ENCODE data around the gene TBC1D4.
"Not testable (repeated sequence)": the region's sequence is repeated elsewhere in the genome, so short reads cannot be mapped to it uniquely, and the experiment has no call there.

Gene TBC1D4

DNA sequence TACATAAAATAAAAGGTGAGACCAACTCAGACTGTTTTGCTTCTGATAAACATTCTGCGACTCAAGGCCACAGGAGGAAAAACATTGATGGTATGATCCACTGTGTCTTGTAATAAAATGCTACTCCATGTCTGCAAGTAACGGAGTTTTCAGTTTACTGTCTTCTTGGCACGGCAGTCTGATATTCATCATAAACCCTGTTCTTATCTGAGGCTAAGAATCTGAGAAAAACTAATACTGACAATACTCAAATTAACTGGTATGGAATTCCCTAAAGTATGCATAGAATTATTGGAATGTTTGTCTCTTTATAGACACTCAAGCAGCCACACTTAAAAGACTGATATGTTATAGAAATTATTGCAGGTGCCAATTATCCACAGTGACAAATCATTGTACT, 125.5 kb downstream of the TBC1D4 start:
- no peak for DNase-seq (ENCODE audit: low spot score)

DNA sequence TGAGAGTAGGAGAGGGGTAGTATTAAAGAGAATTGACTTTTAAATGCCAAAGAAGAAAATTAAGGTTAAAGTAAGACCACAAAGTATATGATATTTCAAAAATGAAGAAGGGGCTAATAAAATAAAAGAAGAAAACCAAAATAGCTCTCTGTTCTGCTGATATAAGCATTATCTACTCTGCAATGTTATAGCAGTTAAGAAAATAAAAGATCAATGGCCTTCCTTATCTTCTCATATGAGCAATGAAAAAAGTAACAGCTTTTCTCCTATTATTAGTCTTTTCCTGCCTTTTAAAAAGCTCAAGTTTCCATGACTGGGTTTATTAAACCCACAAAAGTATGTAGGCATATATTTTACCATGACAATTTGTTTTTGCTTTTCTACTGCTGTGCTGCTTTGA, 126.4 kb downstream of the TBC1D4 start:
- DNase-seq (ENCODE audit: low spot score), result no peak

DNA sequence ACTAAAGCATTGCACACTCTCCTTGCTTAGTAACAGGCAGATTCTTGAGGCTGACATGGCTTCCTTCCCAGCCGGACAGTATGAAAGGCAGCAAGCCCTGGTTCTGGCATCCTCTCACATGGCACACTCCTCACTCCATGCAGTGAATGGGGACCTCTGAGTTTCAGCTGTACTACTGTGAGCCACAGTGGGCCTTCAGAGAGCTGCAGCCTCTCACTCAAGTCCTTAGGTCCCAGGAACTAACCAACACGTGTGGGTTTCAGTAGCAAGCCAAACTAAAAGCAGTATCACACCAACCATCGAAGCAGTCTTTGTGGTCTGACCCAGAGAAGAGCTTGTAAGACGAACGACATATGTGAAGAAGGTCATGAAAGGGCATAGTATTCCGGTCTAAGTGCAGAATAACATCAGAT, 128.2 kb downstream of the TBC1D4 start:
- DNase-seq (ENCODE audit: low spot score), result no peak

DNA sequence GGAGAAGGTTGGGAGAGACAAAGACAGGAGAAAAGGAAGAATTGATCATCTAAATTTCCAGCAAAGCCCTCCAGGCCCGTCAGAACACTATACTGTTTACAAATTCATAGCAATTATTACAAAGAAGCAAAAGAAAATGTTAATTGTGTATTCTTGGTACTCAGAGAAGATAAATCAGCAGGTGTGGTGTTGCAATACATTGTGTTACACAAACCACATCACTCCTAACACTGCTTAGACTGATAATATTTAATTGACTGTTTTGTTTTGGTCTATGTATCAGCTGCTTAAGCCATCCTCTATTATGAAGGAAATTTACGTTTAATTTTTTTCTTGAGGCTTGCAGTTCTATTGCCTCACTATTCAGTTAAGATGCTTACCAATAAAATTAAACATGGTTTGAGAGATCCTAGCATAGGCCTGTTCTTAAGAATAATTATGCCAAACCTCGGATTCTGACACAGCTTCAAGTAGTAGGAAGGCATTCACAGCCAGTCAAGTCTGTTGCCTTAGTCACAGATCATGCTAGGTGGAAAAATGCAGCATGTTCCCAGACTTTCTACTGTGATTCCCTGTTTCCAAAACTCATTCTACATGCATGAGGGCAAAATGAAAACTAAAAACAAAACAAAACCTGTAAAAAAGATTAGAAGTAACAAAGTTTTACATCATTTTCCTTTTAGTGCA, 129.2 kb downstream of the TBC1D4 start:
- DNase-seq (ENCODE audit: low spot score), result no peak

DNA sequence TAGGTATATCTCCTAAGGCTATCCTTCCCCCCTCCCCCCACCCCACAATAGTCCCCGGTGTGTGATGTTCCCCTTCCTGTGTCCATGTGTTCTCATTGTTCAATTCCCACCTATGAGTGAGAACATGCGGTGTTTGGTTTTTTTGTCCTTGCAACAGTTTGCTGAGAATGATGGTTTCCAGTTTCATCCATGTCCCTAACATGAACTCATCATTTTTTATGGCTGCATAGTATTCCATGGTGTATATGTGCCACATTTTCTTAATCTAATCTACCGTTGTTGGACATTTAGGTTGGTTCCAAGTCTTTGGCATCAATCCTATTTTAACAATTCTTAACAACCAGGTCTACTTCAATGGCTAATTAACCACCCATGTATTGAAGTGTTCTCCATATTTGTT, 130.4 kb downstream of the TBC1D4 start:
- not testable (repeated sequence) for DNase-seq (ENCODE audit: low spot score)

DNA sequence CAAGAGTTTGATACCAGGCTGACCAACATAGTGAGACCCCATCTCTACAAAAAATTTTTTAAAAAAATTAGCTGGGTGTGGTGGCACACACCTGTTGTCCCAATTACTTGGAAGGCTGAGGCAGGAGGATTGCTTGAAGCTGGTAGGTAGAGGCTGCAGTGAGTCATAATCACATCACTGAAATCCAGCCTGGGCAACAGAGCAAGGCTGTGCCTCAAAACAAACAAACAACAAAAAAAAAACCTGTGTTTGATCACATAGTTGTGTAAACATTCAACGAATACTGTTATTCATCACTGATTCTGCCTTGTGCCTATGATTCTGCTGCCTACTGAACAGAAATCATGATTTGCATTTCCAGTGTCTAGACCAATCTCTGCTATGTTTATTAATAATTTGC, 134.0 kb downstream of the TBC1D4 start:
- DNase-seq (ENCODE audit: low spot score), result no peak

DNA sequence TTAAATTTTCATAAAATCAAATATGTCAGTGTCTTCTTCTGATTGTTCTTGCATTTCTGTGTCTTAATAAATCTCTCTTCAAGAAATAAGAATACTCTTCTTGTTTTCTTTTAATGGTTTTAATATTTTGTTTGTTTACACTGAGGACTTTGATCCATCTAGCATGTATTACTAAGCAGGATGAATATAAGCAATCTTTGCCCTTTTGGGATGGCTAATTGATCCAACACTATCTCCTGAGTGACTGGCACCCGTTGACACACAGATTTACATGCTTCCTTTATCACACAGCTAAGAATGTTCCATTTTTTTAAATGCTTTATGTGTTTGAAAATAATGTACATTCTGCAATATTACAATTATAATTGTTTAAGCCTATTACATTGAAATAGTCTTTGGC, 134.5 kb downstream of the TBC1D4 start:
- no peak for DNase-seq (ENCODE audit: low spot score)

DNA sequence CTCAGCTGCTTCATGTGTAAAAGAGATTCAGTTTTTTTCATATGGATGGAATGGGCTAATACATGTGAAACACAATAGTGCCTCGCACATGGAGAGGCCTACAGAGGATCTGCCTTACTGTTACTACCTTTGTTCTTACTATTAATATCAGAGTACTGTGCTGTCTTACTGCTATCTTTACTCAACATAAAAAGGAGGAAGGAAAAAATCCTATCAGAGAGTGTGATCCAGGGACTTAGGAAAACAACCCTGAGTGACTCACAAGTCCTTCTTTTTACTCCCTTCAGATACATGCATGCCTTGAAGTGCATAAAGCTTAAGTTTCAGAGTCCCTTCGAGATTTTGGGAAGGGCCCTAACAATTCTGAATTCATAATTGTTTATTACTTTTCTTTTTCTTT, 136.8 kb downstream of the TBC1D4 start:
- DNase-seq (ENCODE audit: low spot score), result no peak

DNA sequence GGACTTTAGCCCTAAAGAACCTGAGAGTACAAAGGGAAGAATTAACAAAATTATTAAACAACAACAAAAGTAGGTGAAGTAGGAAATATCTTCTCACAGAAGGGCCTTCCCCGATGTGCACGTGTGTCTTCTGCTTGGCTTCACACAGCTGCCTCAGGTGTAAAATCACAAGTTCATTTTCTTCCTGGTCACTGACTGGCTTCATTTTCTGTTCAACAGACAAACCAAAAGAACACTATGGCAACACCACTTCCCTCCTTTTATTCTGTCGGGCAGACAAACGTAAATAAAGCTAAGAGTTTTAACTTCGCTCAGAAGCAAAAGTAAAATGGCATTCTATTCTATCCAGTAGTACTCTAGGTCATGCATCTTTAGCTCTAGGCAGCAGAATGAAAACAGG, 140.9 kb downstream of the TBC1D4 start:
- no peak for DNase-seq (ENCODE audit: low spot score)

DNA sequence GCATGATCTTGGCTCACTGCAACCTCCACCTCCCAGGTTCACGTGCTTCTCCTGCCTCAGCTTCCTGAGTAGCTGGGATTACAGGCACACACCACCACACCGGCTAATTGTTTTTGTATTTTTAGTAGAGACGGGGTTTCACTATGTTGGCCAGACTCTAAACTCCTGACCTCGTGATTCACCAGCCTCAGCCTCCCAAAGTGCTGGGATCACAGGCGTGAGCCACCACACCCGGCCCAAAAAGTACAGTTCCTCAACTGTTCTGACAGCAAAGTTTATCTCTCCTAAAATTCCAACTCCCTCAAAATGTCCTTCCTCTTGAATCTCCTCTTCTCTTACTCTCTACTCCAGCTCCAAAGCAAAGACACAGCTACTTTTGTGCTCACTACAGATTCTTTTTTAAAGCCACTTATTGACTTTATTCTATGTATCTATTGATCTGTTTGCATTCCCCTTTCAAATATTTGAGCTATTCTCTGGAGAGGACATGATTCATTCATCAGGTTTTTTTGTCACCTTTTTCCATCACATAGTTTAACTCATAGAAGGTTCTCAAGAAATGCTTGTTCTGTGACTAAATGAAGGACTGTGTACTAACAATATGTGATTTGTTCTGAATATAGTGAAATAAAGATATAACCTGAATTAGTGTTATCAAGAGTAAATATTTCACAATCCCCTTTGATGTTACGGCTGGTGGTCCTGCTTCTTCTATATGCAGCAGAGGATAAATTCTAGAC, 142.2 kb downstream of the TBC1D4 start:
- no peak for DNase-seq (ENCODE audit: low spot score)

DNA sequence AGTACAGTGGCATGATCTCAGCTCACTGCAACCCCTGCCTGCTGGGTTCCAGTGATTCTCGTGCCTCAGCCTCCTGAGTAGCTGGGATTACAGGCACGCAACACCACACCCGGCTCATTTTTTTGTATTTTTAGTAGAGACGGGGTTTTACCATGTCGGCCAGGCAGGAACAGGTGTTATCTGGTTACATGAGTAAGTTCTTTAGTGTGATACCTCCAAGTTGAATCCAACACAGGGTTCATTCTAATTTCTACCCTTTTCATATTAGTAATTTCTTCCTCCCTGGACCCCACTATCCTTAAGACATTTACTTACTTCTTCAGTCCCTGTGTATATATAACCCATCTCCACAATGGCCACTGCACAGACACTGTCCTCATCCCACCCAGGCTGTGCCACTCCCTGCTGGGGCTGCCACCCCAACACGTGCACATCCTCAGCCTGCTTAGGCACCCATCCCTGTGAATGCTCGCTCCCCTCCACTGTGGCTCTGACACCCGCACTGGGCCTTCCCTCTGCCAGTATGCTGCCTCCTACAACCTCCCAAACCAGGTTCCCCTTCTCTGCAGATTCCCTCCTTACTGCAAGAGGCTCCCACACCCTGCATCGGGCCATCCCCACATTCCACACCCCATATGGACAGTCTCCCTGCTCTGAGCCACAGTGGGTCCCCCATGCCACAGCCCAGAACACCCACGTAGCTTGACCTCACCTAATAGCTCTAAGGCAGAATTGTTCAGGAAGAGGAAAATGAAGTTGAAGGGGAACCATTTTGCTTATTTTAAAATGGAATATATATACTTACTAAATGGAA, 147.1 kb downstream of the TBC1D4 start:
- DNase-seq (ENCODE audit: low spot score), result no peak

DNA sequence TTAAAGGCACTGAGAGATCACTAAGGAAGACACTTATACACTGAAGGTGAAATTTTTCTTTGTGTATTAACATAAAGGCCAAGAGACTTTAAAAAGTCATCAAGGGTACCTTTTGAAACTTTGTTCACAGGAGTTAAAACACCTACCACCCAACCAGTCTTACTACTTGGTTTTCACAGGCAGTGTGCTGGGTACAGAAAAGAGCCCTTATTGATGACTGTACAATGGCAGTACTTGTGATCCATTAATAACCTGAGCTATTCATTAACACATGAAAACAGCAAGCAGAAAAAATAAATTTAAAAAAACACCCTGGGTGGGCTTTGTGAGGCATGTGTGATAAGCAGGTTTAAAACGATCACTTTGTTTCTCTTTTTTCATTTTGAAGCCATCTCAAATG, 148.9 kb downstream of the TBC1D4 start:
- DNase-seq (ENCODE audit: low spot score), result no peak

DNA sequence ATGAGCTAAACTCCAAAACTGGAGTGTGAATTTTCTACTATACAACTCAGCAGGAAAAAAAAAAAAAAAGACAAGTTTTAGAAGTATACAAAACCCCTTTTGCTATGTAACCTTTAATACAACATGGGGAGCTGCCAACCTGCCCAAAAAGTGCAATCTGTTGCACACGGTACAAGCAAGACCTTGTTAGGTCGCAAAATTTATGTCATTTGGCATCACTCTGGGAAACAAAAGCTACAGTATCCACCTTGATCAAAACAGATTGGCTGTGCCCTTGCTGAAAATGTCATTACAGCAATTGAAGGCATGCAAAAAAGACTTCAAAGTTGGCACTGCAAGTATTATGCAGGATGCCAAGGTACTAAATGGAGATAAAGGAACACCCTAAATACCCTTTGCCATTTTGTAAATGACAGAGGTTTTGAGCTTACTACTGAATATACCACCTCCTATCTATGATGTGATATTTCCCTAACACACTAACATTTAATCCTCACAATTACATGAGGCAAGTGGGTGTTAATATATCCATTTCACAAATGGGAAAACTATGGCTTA, 150.1 kb downstream of the TBC1D4 start:
- no peak for DNase-seq (ENCODE audit: low spot score)

DNA sequence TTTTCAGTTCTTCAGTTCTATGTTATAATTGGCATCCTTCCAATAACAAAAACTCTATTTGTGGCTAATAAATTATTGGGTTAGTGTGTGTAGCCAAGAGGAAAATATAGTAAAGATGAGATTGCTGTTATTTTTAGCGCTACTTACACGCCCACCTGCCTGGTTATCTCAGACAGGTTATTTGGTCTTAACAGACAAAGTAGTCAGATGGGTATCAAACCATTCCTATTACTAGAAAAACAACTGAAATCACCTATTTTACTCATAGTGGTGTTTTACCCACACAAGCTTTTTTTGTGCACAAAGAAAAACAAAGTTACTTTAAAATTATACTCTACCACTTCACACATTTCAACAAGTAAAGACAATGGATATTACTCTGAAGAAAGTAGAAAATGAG, 151.2 kb downstream of the TBC1D4 start:
- no peak for DNase-seq (ENCODE audit: low spot score)

DNA sequence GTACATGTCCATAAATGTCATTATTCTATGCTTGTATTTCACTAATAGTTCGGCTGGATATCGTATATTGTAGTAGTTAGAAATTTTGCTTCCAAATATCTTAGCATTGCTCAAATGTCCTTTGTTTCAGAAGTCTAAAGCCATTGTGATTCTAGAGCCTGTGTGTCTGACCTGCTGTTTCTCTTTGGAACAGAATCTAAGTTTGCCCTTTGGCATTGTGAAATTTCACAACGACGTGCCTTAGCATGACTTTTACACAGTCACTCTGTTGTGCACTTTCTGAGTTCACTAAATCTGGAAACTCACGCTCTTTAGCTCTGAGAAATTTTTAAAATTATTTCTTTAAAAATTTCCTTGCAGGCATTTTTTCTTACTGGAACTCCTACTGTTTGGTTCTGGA, 152.2 kb downstream of the TBC1D4 start:
- no peak for DNase-seq (ENCODE audit: low spot score)

DNA sequence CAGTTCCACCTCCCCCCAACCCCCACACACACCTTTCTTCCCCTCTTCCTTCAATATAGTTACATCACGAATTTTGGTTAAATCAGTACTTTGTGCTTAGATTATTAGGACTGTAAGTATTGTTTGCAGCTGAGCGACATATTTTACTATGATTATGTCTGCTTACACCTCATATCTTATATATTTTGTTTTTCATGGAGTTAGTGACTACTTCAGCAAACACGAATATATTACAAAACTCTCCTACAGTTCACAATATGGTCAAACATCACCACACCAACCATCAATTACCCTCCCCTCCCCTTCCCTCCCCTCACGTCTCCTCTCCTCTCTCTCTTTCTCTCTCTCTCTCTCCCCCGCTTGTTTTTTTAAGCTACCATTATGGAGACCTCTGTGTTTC, 152.9 kb downstream of the TBC1D4 start:
- no peak for DNase-seq (ENCODE audit: low spot score)

DNA sequence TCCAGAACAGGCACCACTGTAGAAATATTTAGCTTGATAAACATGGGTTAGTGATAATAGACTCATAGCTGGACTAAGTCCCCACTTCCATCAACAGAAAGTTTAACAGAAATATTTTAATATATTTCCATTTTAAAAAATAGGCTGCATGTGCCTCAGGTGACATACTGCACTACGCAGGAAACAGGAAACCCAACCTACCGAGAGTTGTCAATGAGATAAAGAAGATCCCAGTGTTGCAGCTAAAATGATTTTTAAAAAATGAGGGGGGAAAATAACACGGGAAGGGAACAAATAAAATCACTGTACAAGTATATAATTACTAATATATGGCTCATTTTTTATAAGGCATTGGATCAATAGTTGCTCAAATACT, 154.8 kb downstream of the TBC1D4 start:
- DNase-seq (ENCODE audit: low spot score), result no peak

DNA sequence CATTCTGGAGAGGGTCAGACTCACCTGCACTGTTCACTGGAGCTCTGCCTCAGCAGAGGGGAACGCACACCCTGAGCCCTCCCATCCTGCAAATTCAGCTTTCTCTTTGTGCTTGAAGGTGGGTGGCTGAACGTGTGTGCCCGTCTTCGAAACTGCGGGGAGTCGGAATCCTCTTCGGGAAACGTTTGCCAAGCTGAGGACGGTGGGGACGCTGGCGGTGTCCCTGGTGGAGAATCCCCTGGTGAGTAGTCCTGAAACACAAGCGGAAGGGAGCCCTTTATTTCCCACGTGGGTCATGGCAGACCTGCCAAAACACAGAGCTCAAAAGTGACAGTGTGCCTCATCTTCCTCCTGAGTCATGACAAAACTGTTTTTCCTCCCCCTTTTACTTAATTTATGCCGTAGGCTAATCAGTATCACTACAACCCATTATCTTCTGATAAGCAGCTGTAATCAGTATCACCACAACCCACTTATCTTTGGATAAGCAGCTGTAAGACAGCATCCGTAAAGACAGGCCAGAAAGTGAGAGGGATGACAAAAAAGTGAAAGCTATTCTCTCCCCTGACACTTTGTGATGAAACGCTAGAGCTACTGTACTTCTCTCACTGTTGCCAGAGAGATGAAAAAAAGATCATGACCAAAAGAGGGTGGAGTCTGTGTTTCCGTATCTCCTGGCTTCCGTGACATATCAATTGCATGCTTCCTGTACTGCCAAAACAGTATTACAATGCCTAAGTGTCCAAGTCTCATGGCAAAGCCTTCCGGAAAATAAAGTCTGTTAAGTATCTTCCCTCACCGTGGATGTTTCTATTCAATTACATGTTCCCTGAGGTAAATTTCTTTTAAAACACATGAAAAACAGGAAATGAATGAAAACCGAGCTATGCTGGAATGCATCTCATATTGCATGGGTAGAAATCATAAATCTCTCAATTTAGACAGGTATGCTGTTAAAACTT, 155.5 kb downstream of the TBC1D4 start:
- peak; percentile 66 for DNase-seq (ENCODE audit: low spot score)

DNA sequence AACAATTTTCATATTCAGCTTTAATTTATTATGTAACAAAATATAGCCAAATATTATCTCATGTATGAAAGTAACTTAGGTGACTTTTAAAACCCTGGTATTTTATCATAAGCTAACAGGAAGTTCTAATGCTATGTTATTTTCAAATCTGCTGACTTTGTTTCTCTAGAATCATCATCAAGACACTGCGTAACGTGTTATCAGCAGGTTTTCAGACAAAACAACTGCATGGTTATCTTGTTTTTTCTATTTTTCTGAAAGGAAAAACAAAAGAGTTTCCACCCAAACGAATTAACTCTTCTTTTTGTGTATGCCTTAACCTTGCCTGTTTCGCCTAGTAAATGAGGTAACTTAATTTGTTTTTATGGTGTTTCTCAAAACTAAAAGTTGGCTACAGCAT, 156.3 kb downstream of the TBC1D4 start:
- DNase-seq (ENCODE audit: low spot score), result peak; percentile 19

DNA sequence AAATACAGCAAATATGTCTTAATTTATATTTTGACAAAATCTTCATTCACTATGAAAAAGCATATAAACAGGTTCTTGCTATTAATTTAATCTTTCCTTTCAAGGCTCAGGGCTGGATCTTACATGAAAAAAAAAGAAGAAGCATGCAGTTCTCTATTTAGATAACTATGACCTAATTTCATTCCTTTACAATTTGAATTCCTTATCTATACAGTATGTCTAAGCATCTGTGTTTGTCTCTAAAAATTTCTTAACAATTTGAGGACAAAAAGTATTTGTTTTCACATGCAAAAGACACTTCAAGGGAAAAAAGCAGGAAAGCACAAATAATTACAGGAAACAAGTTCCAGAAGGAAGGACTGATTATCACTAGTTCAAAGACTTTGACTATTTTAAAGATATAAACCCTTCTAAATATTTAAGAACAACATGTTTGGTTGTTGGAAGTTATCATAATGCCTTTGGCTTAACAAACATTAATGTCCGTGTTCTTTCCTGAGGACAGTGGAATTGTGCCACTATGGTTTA, 157.5 kb downstream of the TBC1D4 start:
- DNase-seq (ENCODE audit: low spot score), result no peak

DNA sequence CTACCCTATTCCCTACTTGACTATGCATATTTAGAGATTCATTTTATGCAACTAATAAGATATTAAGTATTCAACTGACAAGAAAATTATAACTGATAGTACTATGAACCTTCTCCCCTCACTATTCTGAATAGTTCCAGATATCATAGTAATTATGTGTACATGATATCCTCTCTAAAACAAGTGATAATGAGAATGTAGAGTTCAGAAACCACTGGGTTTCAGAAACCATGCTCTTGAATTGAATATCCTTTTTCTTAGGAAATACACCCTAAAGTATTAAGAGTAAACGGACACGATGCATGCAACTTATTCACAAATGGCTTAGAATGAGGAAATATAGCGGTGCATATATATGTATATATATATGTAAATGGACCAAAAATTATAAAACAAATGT, 160.9 kb downstream of the TBC1D4 start:
- DNase-seq (ENCODE audit: low spot score), result no peak

Data from CD4-positive, alpha-beta T cell treated with Interleukin-15 for 4 hours (primary cell).